Keratinocyte (primary cell): ENCODE results near the gene TMEM138. TPM values are rescaled to one million over a fixed set of nuclear protein-coding genes. Genes with fewer than 3 reads are reported as not detected.

Source experiments
- DNase-seq: peaks from one replicate; pipeline ENCODE4 v3.0.0-alpha.2; 2011; ENCODE audit warnings: low read depth, missing footprints, low spot score
- FAIRE-seq: peaks from 2 replicates; lab custom pipeline; 2011; peaks lifted over from hg19 to GRCh38; lab: Jason Lieb, UNC
- H2AFZ ChIP-seq: 2 replicates; pipeline ENCODE4 v1.6.0; 2012; ENCODE audit warnings: low read length, control low read depth, inconsistent platforms; ENCODE audit not compliant: control insufficient read depth
- H3K27ac ChIP-seq: 2 replicates; pipeline ENCODE4 v1.5.1; 2011; ENCODE audit warnings: low read length; ENCODE audit not compliant: control insufficient read depth, insufficient read depth
- H3K27me3 ChIP-seq: 3 replicates; pipeline ENCODE4 v1.6.0; 2011; ENCODE audit warnings: low read length; ENCODE audit not compliant: control insufficient read depth, insufficient read depth; ENCODE audit errors: extremely low read depth
- H3K36me3 ChIP-seq, 2 experiments: 2 replicates in 1 of 2; 3 replicates in 1 of 2; pipeline ENCODE4 v1.5.1; 2011; ENCODE audit warnings: low read length in 2 of 2, mild to moderate bottlenecking in 1 of 2; ENCODE audit not compliant: control insufficient read depth in 2 of 2, insufficient read depth in 2 of 2; ENCODE audit errors: extremely low read depth in 1 of 2
- H3K4me1 ChIP-seq: 3 replicates; pipeline ENCODE4 v1.5.1; 2011; ENCODE audit warnings: low read length; ENCODE audit not compliant: control insufficient read depth, insufficient read depth; ENCODE audit errors: extremely low read depth
- H3K4me2 ChIP-seq: 3 replicates; pipeline ENCODE4 v1.6.0; 2011; ENCODE audit warnings: low read depth, low read length; ENCODE audit not compliant: control insufficient read depth, insufficient read depth; ENCODE audit errors: extremely low read depth
- H3K4me3 ChIP-seq, 3 experiments: fragments of 200-600 bp in 1 of 3; sonication (generic) in 1 of 3; 2 replicates in 2 of 3; 3 replicates in 1 of 3; pipeline ENCODE4 v1.5.1; 2011 to 2016; ENCODE audit warnings: low read length in 3 of 3, mild to moderate bottlenecking in 3 of 3, control low read depth in 2 of 3, inconsistent platforms in 1 of 3, low read depth in 1 of 3, mixed read lengths in 1 of 3, mixed run types in 1 of 3, moderate library complexity in 1 of 3; ENCODE audit not compliant: control insufficient read depth in 2 of 3, insufficient read depth in 2 of 3; ENCODE audit errors: extremely low read depth in 1 of 3
- H3K79me2 ChIP-seq: 2 replicates; pipeline ENCODE4 v1.6.0; 2012; ENCODE audit warnings: low read length; ENCODE audit not compliant: control insufficient read depth, insufficient read depth
- H3K9ac ChIP-seq: 3 replicates; pipeline ENCODE4 v1.6.0; 2011; ENCODE audit warnings: low read length; ENCODE audit not compliant: control insufficient read depth, insufficient read depth; ENCODE audit errors: extremely low read depth
- H3K9me1 ChIP-seq: 3 replicates; pipeline ENCODE4 v1.6.0; 2011; ENCODE audit warnings: low read length; ENCODE audit not compliant: control insufficient read depth, insufficient read depth; ENCODE audit errors: extremely low read depth
- H3K9me3 ChIP-seq: 2 replicates; pipeline ENCODE4 v1.5.1; 2012; ENCODE audit warnings: low read depth, low read length; ENCODE audit not compliant: control insufficient read depth
- H4K20me1 ChIP-seq: 3 replicates; pipeline ENCODE4 v1.6.0; 2011; ENCODE audit warnings: low read length; ENCODE audit not compliant: control insufficient read depth, insufficient read depth; ENCODE audit errors: extremely low read depth
- EZH2 ChIP-seq: IDR thresholded peaks from one replicate; pipeline ENCODE4 v1.6.1; 2012; ENCODE audit warnings: inconsistent platforms, mild to moderate bottlenecking, low read length, moderate library complexity
- dilution Hi-C: fragments of 300-500 bp; cut with MboI; formaldehyde crosslinking; loops from one replicate; pipeline ENCODE4 v1.7.0; 2020; ENCODE audit warnings: low sequenced_read_pairs; ENCODE audit not compliant: extremely low pct_ligation_motif_present
- polyA plus RNA-seq, 5 experiments: library from polyadenylated mRNA; depleted of rRNA in 3 of 5; stranded (reverse) in 3 of 5; stranded (forward) in 1 of 5; unstranded in 1 of 5; fragments of >200 nt; gene quantifications; 1 replicate in 1 of 5; 2 replicates in 3 of 5; 3 replicates in 1 of 5; pipeline versions ENCODE4 v1.2.1 to v1.2.3, GENCODE V29; 2011 to 2012; ENCODE audit warnings: missing spikeins in 2 of 5, low read depth in 1 of 5, low replicate concordance in 1 of 5
- TF ChIP-seq, protein P1 (sequence below), 3 experiments: IDR thresholded peaks in 1 of 3; conservative IDR thresholded peaks in 1 of 3; optimal IDR thresholded peaks in 1 of 3; 2 replicates in 2 of 3; 3 replicates in 1 of 3; pipeline versions ENCODE3 to v1.5.1; 2011; ENCODE audit warnings: low read length in 3 of 3, mild to moderate bottlenecking in 3 of 3, moderate library complexity in 2 of 3, control low read depth in 1 of 3, inconsistent platforms in 1 of 3; ENCODE audit not compliant: insufficient read depth in 2 of 3; ENCODE audit errors: extremely low read depth in 1 of 3

Gene TMEM138
- polyA plus RNA-seq, 1 donor (not counting 4 experiments of a cell fraction or from before 2014, with no cell fraction given) = 85.4 TPM

DNA sequence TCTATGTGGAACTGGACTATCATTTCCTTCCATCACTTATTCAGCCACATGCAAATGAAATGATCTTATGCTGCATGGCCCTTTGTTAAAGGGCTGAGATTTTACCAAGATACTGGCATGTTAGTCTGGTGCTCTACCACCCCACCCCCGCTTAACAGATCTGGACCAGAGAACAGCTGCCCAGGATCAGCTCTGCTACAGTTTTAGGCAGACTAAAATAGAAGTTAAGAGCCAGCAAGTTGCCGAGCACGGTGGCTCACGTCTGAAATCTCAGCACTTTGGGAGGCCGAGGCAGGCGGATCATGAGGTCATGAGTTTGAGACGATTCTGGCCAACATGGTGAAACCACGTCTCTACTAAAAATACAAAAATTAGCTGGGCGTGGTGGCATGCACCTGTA, 33.8 kb upstream of the TMEM138 start:
- TF ChIP-seq, protein P1, sequence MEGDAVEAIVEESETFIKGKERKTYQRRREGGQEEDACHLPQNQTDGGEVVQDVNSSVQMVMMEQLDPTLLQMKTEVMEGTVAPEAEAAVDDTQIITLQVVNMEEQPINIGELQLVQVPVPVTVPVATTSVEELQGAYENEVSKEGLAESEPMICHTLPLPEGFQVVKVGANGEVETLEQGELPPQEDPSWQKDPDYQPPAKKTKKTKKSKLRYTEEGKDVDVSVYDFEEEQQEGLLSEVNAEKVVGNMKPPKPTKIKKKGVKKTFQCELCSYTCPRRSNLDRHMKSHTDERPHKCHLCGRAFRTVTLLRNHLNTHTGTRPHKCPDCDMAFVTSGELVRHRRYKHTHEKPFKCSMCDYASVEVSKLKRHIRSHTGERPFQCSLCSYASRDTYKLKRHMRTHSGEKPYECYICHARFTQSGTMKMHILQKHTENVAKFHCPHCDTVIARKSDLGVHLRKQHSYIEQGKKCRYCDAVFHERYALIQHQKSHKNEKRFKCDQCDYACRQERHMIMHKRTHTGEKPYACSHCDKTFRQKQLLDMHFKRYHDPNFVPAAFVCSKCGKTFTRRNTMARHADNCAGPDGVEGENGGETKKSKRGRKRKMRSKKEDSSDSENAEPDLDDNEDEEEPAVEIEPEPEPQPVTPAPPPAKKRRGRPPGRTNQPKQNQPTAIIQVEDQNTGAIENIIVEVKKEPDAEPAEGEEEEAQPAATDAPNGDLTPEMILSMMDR (optimal IDR thresholded peaks at IDR 0.05 in 1 of 3, IDR thresholded peaks at IDR 0.05 in 1 of 3, conservative IDR thresholded peaks at IDR 0.05 in 1 of 3; ENCODE audit: extremely low read depth in 1 of 3, insufficient read depth in 2 of 3, low read length in 3 of 3) = no peak
- no peak for TF ChIP-seq EZH2
- no peak for FAIRE-seq
- Histone ChIP-seq H3K9ac (no peak overlapping the region), H3K36me3 (peaks cover 22 to 46% of the 10 kb centered on the region in 2 experiments), H3K4me3 (no peak overlapping the region), H3K9me3 (no peaks in the 10 kb centered on the region), H3K4me1 (peaks cover 34% of the 10 kb centered on the region), H3K79me2 (peaks cover 69% of the 10 kb centered on the region), H3K27ac (no peak overlapping the region), H3K27me3 (no peaks in the 10 kb centered on the region), H2AFZ (no peak overlapping the region), H3K4me2 (no peak overlapping the region), H4K20me1 (peaks cover 8% of the 10 kb centered on the region), H3K9me1 (peaks cover 4% of the 10 kb centered on the region)
- dilution Hi-C loops = no loop called here
- DNase-seq = no peak

DNA sequence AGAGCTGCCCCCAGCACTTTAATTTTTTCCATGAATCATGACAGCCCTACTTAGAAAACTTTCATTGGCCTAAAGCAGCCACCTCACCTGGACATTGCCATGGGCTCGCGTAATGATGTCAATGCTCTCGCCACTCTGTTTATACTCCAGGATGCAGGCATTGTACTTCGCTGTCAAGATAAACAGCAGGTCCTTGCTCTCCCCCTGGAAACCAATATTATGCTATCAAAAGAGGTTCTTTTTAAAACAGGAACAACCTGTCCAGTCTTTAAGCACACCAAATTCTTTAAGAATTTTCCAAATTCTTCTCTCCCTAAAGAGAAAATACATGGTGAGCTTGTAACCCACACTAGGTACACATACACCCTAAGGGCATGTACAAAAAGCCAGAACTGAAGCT, 32.3 kb upstream of the TMEM138 start:
- Histone ChIP-seq H3K79me2 (peaks cover 68% of the 10 kb centered on the region), H3K4me3 (no peak overlapping the region), H3K36me3 (peaks cover 15 to 41% of the 10 kb centered on the region in 2 experiments), H3K9me1 (peaks cover 4% of the 10 kb centered on the region), H3K4me1 (peaks cover 49% of the 10 kb centered on the region), H3K27me3 (no peaks in the 10 kb centered on the region), H3K27ac (no peak overlapping the region), H2AFZ (no peak overlapping the region), H4K20me1 (peaks cover 8% of the 10 kb centered on the region), H3K4me2 (no peak overlapping the region), H3K9me3 (no peaks in the 10 kb centered on the region), H3K9ac (no peak overlapping the region)
- TF ChIP-seq, protein P1 (optimal IDR thresholded peaks at IDR 0.05 in 1 of 3, IDR thresholded peaks at IDR 0.05 in 1 of 3, conservative IDR thresholded peaks at IDR 0.05 in 1 of 3; ENCODE audit: extremely low read depth in 1 of 3, insufficient read depth in 2 of 3, low read length in 3 of 3) = no peak
- no peak for TF ChIP-seq EZH2
- FAIRE-seq = no peak
- no peak for DNase-seq
- dilution Hi-C loops = no loop called here
